Gastroesophageal sphincter (tissue), 4 donors: ENCODE results near the gene KCNMB1. TPM values are rescaled to one million over a fixed set of nuclear protein-coding genes. Genes with fewer than 3 reads are reported as not detected.

Experiments
- ATAC-seq: fragments of 150-250 bp; one replicate; pipeline ENCODE4 v1.9.1; 2016; ENCODE audit warnings: mild to moderate bottlenecking, moderate library complexity
- H3K27ac ChIP-seq, 4 donors: fragments of 200-600 bp; sonication (generic) in 3 of 4; 1 replicate in 3 of 4; 2 replicates in 1 of 4; pipeline ENCODE4 v1.5.1; 2016 to 2019
- H3K27me3 ChIP-seq: fragments of 200-600 bp; sonication (generic); one replicate; pipeline ENCODE4 v1.5.1; 2019
- H3K36me3 ChIP-seq, 2 donors: fragments of 200-600 bp; sonication (generic); one replicate each; pipeline ENCODE4 v1.5.1; 2019; ENCODE audit warnings: control low read depth in 1 of 2
- H3K4me1 ChIP-seq, 3 donors: fragments of 200-600 bp; sonication (generic); 1 replicate in 2 of 3; 2 replicates in 1 of 3; pipeline ENCODE4 v1.5.1; 2016 to 2019; ENCODE audit warnings: control low read depth in 2 of 3
- H3K4me3 ChIP-seq, 2 donors: fragments of 200-600 bp; sonication (generic); one replicate each; pipeline ENCODE4 v1.5.1; 2019; ENCODE audit warnings: mild to moderate bottlenecking in 1 of 2, moderate library complexity in 1 of 2
- H3K9me3 ChIP-seq, 3 donors: fragments of 200-600 bp; sonication (generic); one replicate each; pipeline ENCODE4 v1.5.1; 2017 to 2019; ENCODE audit warnings: control low read depth in 2 of 3
- CTCF ChIP-seq, 4 experiments: fragments of 200-600 bp in 2 of 4; fragments of 450-650 bp in 2 of 4; sonication (generic) in 1 of 4; IDR thresholded peaks; one replicate each; pipeline ENCODE4 v1.5.1; 2017 to 2019; ENCODE audit warnings: antibody characterized with exemption in 4 of 4, mild to moderate bottlenecking in 2 of 4, moderate library complexity in 2 of 4
- EP300 ChIP-seq: sonication (generic); formaldehyde crosslinking; IDR thresholded peaks from one replicate; pipeline ENCODE4 v1.6.1; 2017; ENCODE audit warnings: antibody characterized with exemption, mild to moderate bottlenecking
- POLR2A ChIP-seq, 2 donors: fragments of 450-650 bp; IDR thresholded peaks; one replicate each; pipeline ENCODE4 v1.6.1; 2017; ENCODE audit warnings: antibody characterized with exemption in 2 of 2, mild to moderate bottlenecking in 2 of 2, moderate library complexity in 1 of 2
- POLR2AphosphoS5 ChIP-seq: sonication (generic); formaldehyde crosslinking; IDR thresholded peaks from one replicate; pipeline ENCODE4 v1.6.1; 2017; ENCODE audit warnings: antibody characterized with exemption
- WGBS, 2 donors: methylation state at CpG; one replicate each; pipeline ENCODE4 v1.1.5; 2018; ENCODE audit warnings: low coverage in 1 of 2; 5-methylcytosine and 5-hydroxymethylcytosine counted together
- total RNA-seq, 4 donors: library from RNA; depleted of rRNA; stranded (reverse); fragments of >200 nt; gene quantifications; one replicate each; pipeline ENCODE4 v1.1.0, GENCODE V29; 2016

The KCNMB1 gene
- total RNA-seq, 4 donors from 2014 or later, result 38.0 to 78.3 (median 66.6) TPM

DNA sequence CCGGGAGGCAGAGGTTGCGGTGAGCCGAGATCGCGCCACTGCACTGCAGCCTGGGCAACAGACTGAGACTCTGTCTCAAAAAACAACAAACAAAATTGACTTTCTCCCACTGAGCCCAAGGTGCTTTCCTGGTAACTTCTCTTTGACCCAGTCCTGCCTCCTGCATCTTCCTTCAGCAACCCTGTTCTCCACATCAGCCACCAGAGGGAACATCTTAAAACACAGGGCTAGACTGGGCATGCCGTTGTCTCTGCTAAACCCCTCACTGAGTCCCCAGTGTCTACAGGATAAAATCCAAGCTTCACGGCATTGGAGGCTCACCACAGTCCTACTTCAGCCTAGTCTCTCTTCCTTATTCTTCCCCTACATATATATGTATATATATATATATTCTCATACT lies 39.8 kb upstream of the KCNMB1 start:
- Histone ChIP-seq H3K4me3 (no peak overlapping the region), H3K36me3 (no peaks in the 10 kb centered on the region), H3K27me3 (peaks cover 36% of the 10 kb centered on the region), H3K9me3 (no peaks in the 10 kb centered on the region), H3K4me1 (peaks cover 0 to 14% (median 0%) of the 10 kb centered on the region in 3 donors), H3K27ac (no peak overlapping the region)
- peak; percentile 38 for ATAC-seq
- 25 to 61% methylated on average over 2 to 6 of the region's 7 CpGs for WGBS, 2 donors
- TF ChIP-seq EP300 (no peak), POLR2AphosphoS5 (no peak), CTCF (IDR thresholded peaks at IDR 0.05) (no peak), POLR2A (IDR thresholded peaks at IDR 0.05) (no peak)

GRCh38 chr5:170427672-170428236 lies 38.6 kb upstream of the KCNMB1 start:
- WGBS, 2 donors, result 25 to 50% methylated on average over 2 to 3 of the region's 4 CpGs
- TF ChIP-seq POLR2AphosphoS5 (no peak), EP300 (no peak)
- no peak for ATAC-seq
- Histone ChIP-seq H3K4me3 (no peak overlapping the region), H3K9me3 (no peaks in the 10 kb centered on the region), H3K27ac (no peak overlapping the region), H3K36me3 (no peaks in the 10 kb centered on the region), H3K27me3 (peaks cover 35% of the 10 kb centered on the region), H3K4me1 (peaks cover 0 to 24% (median 0%) of the 10 kb centered on the region in 3 donors)

GRCh38 chr5:170426786-170427185 lies 37.6 kb upstream of the KCNMB1 start:
- WGBS, 2 donors, result 43% methylated on average over 1 of the region's 6 CpGs; no CpG with 5 or more reads in 1 of the 2 donors
- Histone ChIP-seq H3K4me1 (peaks cover 0 to 31% (median 0%) of the 10 kb centered on the region in 3 donors), H3K27ac (no peak overlapping the region), H3K36me3 (no peaks in the 10 kb centered on the region), H3K4me3 (no peak overlapping the region), H3K27me3 (peaks cover 25% of the 10 kb centered on the region), H3K9me3 (no peaks in the 10 kb centered on the region)
- TF ChIP-seq CTCF (IDR thresholded peaks at IDR 0.05), result no peak
- TF ChIP-seq EP300, result no peak
- TF ChIP-seq POLR2AphosphoS5, result no peak
- no peak for TF ChIP-seq POLR2A (IDR thresholded peaks at IDR 0.05)
- ATAC-seq, result no peak

GRCh38 chr5:170426149-170426767 lies 37.1 kb upstream of the KCNMB1 start:
- 83 to 90% methylated on average over 1 to 2 of the region's 3 CpGs for WGBS, 2 donors
- TF ChIP-seq CTCF (IDR thresholded peaks at IDR 0.05), result no peak
- TF ChIP-seq EP300, result no peak
- TF ChIP-seq POLR2AphosphoS5, result no peak
- no peak for TF ChIP-seq POLR2A (IDR thresholded peaks at IDR 0.05)
- Histone ChIP-seq H3K9me3 (no peaks in the 10 kb centered on the region), H3K4me3 (no peak overlapping the region), H3K27ac (no peak overlapping the region), H3K36me3 (no peaks in the 10 kb centered on the region), H3K4me1 (peaks cover 0 to 37% (median 0%) of the 10 kb centered on the region in 3 donors), H3K27me3 (peaks cover 20% of the 10 kb centered on the region)
- ATAC-seq, result no peak

DNA sequence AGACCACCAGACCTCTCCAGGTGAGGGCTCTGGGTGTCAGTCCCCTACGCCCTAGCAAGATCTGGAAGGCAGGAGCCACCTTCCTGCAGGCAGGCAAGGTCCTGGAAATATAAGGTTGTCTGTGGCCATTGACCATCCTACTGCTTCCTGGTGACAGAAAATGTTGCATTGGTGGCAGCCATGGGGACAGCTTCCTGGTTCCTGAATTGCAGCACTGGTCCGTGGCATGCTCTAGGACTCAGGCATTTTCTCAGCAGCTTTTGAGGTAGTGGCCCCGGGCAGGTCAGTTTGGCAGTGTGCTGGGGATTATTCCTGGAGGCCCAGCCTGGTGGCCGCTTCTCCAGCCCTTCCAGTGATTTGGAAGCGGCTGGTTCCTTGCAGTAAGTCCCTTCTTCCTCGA lies 36.6 kb upstream of the KCNMB1 start:
- ATAC-seq, result no peak
- Histone ChIP-seq H3K4me3 (no peak overlapping the region), H3K9me3 (no peaks in the 10 kb centered on the region), H3K27ac (no peak overlapping the region), H3K27me3 (peaks cover 14% of the 10 kb centered on the region), H3K36me3 (no peaks in the 10 kb centered on the region), H3K4me1 (peaks cover 0 to 42% (median 0%) of the 10 kb centered on the region in 3 donors)
- TF ChIP-seq POLR2A (IDR thresholded peaks at IDR 0.05) (no peak), POLR2AphosphoS5 (no peak), CTCF (IDR thresholded peaks at IDR 0.05) (no peak), EP300 (no peak)
- WGBS, 2 donors, result 100% methylated on average over 2 of the region's 6 CpGs; no CpG with 5 or more reads in 1 of the 2 donors
